Inferior parietal cortex (tissue), 1 donor: ENCODE data around the gene STK11.
A peak's percentile ranks its signal among the peaks of the same experiment; 100 is the strongest.
"Not testable (repeated sequence)": the region's sequence is repeated elsewhere in the genome, so short reads cannot be mapped to it uniquely, and the experiment has no call there.

Experiments
- DNase-seq: peaks from one replicate; pipeline ENCODE4 v3.0.0-alpha.2; 2016; ENCODE audit errors: extremely low spot score

STK11 gene

DNA sequence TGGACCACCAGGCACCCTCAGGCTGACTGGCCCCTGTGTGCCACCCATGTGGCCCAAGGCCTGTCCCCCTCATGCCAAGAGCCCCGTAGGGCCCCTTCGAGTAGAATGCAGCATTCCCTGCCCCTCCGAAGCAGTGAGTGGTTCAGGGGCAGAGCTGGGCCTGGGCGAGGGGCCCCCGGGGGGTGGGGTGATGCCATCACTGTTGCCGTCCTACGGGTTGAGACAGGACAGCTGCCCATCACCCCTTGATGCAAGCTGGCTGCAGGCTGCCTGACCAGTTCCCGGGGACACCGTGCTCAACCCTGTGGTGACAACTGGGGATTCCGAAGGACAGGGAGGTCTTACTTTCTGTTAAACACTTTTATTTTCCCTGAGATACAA lies 36.2 kb upstream of the STK11 start:
- no peak for DNase-seq

DNA sequence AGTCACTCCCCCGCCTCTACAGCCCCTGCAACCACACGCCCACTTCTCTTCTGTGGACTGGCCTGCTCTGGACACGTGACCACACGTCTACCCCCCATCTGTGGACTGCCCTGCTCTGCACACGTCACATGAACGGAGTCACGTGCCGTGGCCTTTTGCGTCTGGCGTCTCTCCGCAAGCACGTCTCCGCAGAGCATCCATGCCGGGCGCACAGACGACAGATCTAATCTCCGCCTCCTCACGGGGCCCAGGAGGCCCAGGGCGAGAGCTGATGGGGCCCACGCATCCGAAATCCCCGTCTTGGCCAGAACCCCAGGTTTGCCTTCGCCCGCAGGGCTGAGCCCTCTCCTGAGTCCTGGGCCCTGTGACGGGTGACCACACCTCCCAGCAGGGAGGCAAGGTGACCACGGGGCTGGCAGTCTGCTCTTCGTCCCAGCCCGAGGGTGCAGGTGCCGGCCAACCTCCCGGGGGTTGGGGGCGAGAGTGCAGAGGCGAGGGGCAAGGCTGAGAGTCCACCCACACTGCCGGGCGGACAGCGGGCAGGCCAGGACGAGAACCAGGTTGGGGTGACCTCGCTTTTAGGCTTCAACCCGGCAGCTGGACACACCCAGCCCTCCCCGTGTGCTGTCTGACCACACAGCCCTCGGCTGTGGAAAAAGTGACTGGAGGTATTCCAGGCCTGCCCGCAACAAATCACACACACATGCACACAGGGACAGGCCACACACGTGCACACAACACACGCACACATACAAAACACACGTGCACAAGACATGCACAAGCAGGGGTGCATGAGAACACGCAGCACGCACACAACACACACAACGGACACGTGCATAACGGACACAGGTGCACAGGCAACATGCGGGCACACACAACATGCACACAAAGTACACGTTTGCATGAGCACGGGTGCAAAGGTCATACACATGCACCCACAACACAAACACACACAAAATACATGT lies 35.4 kb upstream of the STK11 start:
- DNase-seq: peak; percentile 61

DNA sequence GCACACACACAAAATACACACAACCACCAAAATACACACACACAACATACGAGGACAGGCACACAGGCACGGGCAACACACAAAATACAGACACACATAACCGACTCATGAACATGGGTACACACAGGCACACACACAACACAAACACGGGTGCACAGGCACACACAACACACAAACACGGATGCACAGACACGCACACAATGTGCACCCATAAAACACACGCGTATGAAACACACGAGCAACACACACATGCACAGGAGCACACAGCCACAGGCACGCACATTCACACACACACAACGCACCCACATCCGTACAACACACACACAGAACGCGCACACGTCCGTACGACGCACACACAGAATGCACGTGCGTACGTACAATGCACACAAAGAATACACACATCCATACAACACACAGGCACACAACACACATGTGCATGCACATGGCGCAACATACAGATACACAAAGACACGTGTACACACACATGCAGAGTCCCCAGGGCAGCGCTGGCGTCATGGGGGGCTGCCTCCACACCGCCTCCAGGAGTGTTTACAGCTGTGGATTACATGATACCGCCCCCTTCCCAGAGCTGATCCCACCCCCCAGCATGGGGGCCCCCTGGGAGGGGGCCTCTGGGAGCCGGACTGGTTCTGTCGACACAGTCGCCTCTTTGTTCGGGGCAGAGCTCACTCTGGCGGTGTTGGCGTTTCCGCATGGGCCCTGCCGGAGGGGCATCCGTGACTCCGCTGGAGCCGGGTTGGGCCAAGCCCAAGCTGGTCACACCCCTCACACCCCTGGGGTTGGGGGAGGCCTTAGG lies 34.4 kb upstream of the STK11 start:
- no peak for DNase-seq

DNA sequence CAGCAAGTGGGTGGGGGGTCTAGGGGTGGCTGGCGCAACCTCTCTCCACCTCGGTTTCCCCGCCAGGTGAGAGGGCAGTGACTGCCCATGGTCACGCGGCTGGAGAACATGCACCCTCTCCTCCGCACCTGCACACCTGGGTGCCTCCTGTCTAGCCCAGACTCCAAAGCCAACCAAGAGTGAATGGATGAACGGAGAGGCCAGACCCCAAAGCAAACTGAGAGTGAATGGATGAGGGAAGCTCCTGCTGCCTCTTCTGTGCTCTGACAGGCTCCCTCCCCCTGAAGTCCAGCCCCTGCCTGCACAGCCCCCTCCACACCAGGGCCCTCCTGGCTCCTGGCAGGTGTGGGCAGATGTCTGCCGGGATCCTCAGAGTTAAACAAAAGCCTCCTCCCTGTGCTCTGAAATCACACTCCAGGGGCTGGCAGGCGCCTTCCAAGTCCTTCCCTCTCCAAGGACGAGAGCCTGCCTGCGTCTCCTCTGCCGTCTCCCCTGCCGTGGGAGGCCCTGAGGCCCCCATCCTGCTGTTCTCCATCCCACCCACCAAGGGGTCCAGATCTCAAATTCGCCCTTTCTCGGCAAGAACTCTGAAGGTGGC lies 33.7 kb upstream of the STK11 start:
- no peak for DNase-seq

DNA sequence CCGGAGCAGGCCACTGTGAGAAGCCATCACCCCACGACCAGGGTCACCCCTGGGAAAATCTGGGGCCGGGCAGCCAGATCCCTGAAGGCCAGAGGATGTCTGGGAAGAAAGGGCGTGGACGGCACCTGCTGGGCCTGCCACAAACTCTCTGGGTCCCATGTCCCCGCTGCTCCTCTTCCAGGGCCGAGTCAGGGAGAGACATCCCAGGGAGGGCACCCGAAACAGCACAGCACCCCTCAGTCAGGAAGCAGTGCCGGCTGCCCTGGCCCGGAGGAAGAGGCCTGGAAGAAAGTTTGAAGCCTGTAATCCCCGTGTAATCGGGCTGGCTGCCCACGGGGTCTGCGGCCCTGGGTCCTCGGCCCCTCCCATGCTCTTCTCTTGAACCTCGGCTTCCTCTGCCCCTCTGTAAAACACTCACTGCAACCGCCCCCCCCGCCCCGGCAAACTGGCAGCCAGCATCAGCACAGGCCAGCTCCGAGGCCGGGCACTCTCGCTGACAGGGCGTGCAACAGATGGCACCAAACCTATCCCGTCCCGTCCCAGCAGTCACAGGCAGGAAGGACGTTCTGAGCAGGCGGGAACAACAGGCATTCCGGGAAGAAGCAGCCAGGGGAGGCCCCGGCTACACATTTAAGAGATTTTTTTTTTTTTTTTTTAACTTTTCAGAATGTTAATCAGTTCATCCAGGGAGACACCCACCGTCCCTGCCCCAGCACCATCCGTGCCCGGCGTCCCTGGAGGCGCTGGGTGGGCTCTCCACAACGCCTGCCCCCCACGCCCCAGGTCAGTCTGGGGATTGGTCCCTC lies 33.0 kb upstream of the STK11 start:
- peak; percentile 19 for DNase-seq

DNA sequence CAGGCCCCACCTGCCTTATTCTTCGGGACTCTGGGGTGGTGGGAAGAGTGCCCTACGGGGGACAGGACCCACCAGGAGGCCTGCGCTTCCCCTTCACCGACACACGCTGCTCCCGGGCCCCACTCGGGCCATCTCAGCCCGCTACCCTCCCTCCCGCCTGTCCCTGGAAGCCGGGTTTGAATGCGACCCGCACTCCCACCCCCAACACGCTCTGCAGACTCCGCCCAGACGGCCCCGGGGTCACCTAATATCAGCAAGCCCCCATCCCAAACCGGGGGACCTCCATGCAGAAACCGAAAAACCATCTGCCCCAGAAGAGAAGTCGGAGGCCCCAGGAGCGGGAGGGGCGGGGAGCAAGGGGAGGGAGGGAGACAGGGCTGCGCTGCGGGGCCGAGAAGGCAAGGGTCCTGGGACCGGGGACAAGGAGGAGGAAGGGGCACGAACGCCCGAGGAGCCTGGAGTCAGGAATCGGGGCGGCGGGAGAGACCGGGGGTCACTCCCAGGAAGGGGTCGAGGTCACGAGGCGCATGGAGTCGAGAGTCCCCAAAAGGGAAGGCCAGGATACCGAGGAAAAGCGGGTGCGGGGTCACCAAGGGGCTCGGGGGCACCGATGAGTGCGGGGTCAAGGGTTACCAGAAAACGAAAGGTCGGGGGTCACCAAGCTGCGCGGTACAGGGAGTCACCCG lies 32.3 kb upstream of the STK11 start:
- no peak for DNase-seq

DNA sequence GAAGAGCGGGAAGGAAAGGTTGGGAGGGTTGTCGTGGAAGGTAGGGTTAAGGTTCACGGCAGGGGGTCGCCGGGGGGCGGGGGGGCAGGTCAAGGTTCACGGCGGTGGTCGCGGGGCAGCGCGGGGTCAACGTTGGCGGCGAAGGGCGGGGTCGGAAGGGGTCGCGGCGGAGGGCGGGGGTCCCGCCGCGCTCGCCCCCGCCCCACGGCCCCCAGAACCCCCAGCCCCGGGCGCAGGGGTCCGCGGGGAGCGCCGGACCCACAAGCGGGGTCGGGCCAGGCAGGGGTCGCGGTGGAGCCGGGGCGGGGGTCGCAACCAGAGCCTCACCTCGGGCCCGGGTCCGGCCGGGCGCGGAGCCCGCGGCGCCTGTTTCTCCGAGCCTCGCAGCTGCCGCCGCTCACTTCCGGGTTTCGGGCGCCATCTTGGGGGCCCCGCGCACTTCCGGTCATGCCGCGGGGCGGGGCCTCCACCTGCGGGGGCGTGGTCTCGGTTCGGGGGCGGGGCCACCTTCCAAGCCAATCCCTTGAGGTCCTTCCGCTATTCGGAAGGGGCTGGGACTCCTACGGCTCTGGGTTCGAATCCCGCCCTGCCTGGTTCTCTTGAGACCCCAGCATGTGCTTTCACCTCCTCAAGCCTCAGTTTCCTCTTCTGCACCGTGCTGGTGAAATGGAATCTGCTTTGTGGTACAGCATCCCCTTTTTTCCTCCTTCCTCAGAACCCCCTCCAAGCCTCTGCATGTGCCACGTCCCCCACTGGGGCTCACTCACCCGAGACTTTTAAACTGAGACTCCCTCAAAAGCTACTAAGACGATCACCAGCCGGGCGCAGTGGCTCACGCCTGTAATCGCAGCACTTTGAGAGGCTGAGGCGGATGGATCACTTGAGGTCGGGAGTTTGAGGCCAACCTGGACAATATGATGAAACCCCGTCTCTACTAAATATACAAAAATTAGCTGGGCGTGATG lies 31.5 kb upstream of the STK11 start, which contains the start of gene SBNO2:
Gene SBNO2, minus strand, starts transcription at position 424 of the 965 bp plus-strand sequence. CDS start 19,992 bp downstream, outside the sequence.
- DNase-seq: peak; percentile 72

DNA sequence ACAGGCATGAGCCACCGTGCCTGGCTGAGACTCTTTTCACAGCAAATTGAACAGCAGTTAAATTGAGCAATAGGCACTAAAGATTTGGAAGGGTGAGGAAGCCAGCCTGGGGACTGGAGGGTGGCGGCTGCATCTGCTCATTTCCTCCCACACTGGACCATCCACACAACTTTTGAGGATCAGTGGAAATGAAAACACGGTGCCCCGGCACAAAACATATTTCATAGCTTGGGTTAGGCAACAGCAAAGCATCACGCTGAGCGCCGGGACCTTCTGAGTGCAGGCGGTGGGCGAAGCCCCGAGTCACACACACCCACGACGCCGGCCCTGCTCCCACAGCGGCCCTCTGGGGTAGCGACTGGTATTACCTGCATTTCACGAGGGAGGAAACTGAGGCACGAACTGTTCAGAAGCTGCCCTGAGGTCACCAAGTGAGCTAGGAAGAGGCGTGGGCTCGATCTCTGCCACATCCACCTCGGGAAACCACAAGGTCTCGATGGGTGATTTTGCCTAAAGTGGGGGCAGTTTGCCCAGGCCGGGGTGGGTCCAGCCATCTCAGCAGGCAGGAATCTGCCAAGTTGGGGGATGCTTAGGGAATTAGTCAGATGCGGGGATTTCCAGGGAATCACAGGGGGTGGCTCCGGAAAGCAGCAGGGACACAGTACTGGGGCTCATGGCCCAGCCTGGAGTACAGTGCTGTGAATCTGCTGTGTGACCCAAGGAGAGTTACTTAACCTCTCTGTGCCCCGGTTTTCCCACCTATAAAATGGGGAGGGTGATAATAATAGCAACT lies 28.1 kb upstream of the STK11 start:
- no peak for DNase-seq

DNA sequence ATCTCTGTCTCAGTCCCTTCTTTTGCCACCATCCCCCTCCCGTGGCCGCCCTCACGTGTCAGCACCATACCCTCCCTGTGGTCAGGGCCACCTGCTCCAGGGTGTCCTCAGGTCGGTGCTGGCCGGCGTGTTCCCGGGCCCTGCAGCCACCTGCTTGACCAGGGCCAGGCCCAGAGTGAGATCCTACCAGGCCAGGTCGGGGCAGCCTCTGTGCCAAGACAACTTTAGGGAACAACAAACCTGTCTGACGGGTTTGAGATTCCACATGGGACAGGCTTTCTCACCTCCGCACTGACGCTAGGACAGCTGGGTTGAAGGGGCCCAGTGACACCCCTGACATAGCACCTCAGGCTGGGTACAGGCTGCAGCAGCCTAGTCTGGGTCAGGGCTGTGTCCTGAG lies 24.0 kb upstream of the STK11 start:
- DNase-seq: no peak

DNA sequence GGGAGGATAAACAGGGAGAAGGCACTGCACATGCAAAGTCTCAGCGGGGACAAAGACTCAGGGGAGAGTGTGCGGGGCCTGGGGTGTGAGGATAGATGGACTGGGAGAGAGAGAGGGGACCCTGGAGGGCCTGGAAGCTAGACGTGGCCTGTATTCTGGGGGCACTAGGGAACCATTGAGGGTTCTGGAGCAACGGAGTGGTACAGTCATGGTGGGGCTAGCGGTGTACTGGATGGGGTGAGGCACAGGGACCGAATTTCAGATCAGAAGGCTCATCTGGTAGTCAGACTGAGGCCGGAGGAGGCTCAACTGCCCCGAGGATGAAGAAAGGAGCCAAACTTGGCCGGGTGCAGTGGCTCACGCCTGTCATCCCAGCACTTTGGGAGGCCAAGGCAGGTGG lies 23.5 kb upstream of the STK11 start:
- DNase-seq: no peak

DNA sequence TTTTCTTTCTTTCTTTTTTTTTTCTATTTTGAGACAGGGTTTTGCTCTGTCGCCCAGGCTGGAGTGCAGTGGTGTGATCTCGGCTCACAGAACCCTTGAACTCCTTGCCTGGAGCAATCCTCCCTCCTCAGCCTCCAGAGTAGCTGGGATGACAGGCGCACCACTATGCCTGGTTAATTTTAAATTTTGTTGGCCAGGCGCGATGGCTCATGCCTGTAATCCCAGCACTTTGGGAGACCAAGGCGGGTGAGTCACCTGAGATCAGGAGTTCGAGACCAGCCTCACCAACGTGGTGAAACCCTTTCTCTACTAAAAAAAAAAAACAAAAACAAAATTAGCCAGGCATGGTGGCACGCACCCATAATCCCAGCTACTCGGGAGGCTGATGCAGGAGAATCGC lies 22.9 kb upstream of the STK11 start:
- DNase-seq: no peak

DNA sequence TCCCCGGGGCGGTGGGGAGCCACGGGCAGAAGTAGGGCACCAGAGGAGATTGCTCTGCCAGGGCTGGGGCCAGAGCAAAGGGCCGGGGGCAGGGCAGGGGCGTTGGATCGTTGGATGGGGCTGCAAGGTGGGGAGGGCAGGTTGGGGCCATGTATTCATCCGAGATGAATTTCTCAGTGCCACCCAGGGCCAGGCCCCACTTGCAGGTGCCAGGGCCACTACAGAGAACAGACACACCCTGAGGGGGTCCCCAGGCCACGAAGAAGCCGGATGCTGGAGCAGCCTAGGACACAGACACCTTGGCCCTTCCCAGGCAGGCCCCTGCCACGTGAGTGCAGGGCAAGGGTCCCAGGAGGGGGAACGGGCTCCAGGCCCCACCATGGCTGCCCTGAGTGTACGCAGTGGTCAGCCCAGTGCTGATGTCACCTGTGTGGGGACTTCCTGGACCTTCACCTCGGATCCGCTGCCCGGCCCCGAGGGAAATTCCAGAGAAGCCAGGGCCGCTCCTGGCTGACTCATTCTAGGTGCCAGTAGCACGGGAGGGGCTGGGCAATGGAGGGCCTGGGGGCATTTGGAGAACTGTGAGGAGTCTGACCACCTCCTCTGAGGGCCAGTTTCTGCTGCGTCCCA lies 21.9 kb upstream of the STK11 start:
- DNase-seq: no peak

DNA sequence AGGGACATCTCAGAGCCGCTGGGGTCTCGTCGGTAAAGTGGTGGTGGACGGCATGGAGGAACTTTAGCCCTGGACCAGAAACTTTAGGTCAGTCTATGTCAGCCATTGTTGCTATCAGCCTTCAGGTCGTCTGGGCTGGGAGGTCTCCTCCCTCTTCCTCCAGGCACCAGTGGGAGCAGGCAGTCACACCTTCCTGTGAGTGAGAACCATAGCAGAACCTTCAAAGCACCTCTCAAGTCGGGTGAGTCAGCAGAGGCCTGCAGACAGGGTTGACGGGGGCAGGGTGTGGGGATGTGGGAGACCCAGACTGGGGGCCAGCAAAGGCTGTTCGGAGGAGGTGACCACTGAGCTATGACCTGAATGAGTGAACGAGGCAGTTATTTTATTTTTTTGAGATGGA lies 16.2 kb upstream of the STK11 start:
- DNase-seq: no peak

DNA sequence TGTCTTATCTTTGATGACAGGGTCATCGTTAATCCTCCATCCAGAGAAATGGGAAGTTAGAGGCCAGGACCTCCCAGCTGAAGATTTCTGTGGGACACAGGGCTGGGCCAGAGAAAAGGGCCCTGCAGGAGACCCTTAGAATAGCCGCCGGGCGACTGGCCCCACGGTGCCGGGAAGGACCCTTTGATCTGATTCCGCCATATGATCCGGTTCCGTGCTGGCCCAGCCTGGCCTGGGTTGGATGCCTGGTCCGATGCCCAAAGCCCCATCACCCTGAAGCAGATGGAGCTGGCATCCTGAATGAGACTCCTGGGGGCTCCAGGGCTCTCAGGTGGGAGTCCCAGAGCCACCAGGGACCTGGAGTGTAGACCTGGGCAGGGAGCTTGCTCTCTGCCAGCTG lies 6.0 kb upstream of the STK11 start:
- DNase-seq: no peak

DNA sequence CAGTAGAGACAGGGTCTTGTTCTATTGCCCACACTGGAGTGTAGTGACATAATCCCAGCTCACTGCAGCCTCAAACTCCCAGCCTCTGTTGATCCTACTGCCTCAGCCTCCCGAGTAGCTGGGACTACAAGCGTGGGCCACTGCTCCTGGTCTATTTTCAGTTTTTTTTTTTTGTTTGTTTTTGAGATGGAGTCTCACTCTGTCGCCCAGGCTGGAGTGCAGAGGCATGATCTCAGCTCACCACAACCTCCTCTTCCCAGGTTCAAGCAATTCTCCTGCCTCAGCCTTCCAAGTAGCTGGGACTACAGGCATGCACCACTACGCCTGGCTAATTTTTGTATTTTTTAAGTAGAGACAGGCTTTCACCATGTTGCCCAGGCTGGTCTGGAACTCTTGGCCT lies 5.0 kb upstream of the STK11 start:
- not testable (repeated sequence) for DNase-seq

DNA sequence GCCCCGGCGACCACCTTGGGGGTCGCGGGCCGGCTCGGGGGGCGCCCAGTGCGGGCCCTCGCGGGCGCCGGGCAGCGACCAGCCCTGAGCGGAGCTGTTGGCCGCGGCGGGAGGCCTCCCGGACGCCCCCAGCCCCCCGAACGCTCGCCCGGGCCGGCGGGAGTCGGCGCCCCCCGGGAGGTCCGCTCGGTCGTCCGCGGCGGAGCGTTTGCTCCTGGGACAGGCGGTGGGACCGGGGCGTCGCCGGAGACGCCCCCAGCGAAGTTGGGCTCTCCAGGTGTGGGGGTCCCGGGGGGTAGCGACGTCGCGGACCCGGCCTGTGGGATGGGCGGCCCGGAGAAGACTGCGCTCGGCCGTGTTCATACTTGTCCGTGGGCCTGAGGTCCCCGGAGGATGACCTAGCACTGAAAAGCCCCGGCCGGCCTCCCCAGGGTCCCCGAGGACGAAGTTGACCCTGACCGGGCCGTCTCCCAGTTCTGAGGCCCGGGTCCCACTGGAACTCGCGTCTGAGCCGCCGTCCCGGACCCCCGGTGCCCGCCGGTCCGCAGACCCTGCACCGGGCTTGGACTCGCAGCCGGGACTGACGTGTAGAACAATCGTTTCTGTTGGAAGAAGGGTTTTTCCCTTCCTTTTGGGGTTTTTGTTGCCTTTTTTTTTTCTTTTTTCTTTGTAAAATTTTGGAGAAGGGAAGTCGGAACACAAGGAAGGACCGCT lies 729 bp downstream of the STK11 start:
- DNase-seq: no peak

DNA sequence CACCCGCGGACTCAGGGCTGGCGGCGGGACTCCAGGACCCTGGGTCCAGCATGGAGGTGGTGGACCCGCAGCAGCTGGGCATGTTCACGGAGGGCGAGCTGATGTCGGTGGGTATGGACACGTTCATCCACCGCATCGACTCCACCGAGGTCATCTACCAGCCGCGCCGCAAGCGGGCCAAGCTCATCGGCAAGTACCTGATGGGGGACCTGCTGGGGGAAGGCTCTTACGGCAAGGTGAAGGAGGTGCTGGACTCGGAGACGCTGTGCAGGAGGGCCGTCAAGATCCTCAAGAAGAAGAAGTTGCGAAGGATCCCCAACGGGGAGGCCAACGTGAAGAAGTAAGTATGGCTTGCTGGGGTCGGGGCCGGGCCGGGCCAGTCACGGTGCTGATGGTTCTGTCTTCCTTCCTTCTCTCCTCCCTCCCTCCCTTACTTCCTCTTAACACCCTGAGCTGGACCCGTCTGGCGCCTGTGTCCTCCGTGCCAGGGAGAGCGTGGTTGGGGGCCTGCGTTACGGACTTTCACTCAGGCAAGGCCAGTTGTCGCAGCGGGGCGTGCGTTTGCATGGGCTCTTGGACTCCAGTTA lies 1.4 kb downstream of the STK11 start:
- DNase-seq: no peak
